ENCODE measurements around the gene NEUROD1.
A peak's percentile ranks its signal among the peaks of the same experiment; 100 is the strongest.
"Not testable (repeated sequence)": the region's sequence is repeated elsewhere in the genome, so short reads cannot be mapped to it uniquely, and the experiment has no call there.

Gene NEUROD1

GRCh38 chr2:181680055-181680936, at the start of gene NEUROD1:
TSS of gene NEUROD1 (minus strand) at chr2:181680517. CDS start at chr2:181678860, 1,657 bp downstream.
- DNase-seq, result peak; percentile 99

DNA sequence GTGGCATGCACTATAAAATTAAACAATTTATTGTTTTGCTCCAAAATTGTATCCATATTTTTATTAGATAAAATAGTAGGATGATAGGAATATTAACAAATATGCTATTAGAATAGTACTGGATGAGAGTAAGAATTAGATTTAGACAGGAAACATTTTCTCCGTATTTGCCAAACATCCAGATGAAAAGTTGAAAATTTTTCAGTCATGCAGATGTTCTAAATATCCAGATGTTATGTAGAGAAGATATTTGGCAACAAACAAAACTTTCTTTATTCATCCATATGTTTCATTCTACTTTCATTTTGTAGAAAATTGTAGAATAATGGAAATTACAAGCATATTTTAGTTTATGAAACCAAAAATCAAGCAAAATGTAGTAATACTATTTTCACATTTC, 45.2 kb upstream of the NEUROD1 start:
- no peak for DNase-seq

DNA sequence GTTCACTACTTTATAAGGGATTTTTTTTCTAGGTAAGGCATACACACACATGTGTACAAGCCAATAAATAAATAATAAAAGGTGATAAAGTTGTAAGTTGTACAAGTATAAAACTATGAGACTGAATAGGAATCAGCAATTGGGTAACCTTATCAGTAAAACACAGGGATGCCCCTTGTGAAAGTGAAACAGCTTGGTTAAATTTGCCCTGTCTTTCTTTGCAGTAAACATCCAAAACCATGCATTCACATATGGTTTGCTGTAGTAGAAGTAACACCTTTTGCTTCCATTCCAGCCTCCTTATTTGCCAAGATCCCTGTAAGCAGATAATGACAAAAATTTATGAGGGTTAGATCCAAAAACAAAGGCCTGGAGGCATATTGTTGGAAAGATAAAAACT, 44.3 kb upstream of the NEUROD1 start:
- DNase-seq, result no peak

DNA sequence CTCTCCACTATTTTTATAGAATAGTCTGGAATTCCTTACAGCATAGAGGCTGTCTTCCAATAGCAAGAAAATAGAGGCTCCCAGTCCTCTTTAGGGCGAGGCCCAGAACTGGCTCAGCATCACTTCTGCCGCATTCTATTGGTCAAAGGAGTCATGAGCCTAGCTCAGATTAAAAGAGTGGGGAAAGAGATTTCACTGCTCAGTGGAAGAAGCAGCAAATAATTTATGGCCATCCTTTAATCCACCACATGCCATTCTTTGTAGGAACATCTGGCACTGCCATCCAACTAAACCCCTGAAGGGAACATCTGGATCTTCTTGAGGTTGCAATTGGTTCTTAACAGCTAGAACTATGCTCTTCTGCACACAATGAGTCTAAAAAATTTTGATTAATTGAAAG, 43.4 kb upstream of the NEUROD1 start:
- no peak for DNase-seq

DNA sequence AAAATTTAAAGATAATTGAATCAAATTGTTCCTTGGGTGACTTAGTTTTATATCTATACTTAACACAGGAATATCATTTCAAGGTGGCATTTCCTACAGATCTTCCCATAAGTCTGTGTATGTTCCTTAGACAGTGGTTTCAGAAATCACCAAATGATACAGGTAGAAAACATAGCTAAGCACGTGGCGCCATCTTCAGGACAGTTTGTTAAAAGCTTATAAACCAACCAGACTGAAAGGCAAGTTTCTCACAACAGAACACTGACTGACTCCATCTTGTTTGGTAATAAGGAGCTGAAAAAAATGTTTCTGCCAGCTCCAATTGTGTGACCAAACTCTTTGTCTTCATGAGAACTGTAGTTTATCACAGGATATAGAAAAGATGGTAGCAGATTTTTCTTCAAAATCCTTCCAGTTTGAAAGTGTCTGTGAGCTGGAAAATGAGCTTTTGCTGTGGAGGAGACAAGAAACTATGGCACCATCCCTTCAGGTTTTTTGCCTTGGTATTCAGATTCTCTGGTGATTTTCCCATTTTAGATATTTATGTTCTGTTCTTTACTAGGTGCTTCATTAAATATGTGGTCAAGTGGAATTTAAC, 34.8 kb upstream of the NEUROD1 start:
- DNase-seq, result peak; percentile 94

DNA sequence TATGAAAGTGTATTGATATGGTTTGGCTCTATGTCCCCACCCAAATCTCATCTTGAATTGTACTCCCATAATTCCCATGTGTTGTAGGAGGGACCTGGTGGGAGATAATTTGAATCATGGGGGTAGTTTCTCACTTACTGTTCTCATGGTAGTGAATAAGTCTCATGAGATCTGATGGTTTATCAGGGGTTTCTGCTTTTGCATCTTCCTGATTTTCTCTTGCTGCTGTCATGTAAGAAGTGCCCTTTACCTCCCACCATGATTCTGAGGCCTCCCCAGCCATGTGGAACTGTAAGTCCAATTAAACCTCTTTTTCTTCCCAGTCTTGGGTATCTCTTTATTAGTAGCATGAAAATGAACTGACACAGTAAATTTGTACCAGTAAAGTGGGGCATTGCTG, 30.7 kb upstream of the NEUROD1 start:
- not testable (repeated sequence) for DNase-seq

GRCh38 chr2:181702519-181702918, 22.2 kb upstream of the NEUROD1 start:
- DNase-seq, result not testable (repeated sequence)

GRCh38 chr2:181698223-181698622, 17.9 kb upstream of the NEUROD1 start:
- DNase-seq, result no peak

- DNase-seq, result no peak
These were observed 17.3 kb upstream of the NEUROD1 start for GRCh38 chr2:181697571-181697970.

GRCh38 chr2:181697126-181697525, 16.8 kb upstream of the NEUROD1 start:
- no peak for DNase-seq

- DNase-seq, result no peak
These were observed 14.0 kb upstream of the NEUROD1 start for GRCh38 chr2:181694271-181694670.

DNA sequence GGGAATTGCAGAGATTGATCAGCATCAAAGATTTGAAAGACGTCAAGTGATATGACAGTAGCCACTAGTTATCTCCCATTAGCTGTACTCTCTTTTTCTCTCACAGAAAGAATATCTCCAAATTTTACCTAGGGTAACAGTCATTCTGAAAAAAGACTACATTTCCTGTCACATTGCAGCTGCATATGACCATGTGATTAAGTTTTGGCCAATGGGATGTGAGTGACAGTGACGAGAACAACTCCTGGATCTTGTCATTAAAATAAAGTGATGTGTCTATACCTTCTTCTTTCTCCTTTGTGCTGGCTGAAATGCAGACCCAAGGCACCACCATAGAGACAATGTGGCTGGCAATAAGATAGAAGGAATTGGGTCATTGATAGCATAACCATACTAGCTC, 10.5 kb upstream of the NEUROD1 start:
- DNase-seq, result no peak

DNA sequence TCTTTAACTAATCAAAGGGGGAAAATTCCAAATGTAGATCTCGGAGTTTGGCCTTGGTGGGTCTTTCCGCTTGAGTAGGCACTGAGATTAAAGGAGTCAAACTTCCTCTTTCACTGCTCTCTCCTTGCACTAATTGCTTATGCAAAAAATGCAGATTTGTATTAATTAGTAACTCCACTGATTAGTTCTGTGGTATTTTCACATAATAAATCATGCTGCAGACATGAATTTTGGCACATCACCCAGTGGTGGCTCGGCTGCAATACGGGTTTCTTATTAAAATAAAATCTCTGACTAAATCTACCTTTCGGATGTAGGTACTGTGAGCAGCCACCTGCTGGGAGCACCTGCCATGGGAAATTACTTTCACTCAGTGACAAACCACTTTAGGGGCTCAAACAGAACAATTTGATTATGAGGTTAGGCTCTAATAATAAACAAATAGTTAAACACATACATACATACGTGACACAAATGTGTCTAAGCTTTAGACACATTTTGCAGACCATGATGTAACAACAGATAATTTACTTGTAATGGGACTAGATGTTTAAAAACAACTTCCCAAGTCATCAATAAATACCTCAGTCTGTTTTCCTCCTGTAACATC, 6.4 kb upstream of the NEUROD1 start:
- no peak for DNase-seq

DNA sequence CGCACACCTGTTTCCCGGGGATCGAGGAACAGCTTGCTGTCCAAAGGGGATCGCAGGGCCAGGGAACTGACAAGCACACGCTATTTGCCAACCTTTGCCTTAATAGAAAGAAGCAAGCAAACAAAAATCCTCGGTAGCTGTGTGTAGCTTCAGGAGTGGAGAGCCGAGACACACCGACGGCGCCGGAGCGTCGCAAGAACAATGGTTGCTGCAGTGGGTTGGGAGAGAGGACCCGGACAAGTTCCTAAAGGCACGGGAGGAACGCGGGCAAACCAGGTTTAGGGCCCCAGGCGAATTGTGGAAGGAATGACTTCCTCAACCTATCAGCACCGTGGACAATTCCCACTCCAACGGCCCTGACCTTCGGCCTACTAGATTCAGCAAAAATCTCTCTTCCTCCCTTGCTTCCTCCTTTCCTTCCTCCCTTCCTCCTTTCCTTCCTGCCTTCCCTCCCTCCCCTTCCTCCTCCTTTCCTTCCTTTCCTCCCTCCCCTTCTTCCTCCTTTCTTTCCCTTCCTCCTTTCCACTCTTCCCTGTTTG, 4.9 kb upstream of the NEUROD1 start:
- no peak for DNase-seq

GRCh38 chr2:181684454-181685149, 4.3 kb upstream of the NEUROD1 start:
- no peak for DNase-seq

DNA sequence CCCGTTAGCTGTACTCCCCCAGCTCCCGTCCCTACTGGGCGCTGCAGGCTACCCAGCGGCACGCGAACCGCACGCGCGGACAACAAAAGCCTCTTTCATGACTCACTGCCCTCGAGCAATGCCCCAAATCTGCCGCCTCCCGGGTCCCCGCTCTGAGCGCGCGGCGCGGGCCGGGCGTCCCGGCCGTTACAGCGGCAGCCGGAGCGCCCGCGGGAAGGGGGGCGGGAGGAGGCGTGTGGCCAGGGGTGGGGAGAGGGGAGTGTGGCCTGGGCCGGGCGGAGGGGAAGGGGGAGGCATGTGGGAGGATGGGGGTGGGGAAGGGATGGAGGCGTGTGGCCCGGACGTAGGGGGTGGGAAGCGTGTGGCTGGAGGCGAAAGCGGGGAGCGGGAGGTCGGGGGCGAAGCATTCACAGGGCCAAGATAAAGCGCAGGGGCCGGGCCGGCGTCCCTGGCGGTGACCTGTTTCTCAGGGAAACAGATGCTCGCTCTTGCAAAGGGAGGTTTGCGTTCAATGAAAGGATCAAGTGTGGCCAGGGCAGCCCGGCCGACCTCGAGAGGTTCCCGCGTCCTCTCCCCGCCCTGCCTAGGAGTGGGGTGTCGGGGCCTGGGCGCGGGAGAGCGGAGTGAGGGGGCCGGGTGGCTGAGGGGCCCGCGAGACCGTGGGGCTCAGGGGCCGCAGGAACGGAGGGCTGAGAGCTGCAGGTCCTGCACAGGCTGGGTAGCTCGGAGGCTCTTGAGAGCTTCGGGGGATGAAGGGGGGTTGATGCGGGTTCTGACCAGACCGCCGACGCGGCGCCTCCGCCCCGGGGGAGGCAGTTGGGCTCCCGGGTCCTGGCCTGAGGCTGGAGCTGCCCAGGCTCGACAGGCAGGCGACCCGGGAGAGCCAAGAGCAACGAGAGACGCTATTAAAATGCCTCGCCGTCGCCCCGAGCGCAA, 3.5 kb upstream of the NEUROD1 start:
- no peak for DNase-seq

- no peak for DNase-seq
These were observed 2.6 kb upstream of the NEUROD1 start for GRCh38 chr2:181682795-181683517.

GRCh38 chr2:181682026-181682789, 1.9 kb upstream of the NEUROD1 start:
- DNase-seq, result no peak

DNA sequence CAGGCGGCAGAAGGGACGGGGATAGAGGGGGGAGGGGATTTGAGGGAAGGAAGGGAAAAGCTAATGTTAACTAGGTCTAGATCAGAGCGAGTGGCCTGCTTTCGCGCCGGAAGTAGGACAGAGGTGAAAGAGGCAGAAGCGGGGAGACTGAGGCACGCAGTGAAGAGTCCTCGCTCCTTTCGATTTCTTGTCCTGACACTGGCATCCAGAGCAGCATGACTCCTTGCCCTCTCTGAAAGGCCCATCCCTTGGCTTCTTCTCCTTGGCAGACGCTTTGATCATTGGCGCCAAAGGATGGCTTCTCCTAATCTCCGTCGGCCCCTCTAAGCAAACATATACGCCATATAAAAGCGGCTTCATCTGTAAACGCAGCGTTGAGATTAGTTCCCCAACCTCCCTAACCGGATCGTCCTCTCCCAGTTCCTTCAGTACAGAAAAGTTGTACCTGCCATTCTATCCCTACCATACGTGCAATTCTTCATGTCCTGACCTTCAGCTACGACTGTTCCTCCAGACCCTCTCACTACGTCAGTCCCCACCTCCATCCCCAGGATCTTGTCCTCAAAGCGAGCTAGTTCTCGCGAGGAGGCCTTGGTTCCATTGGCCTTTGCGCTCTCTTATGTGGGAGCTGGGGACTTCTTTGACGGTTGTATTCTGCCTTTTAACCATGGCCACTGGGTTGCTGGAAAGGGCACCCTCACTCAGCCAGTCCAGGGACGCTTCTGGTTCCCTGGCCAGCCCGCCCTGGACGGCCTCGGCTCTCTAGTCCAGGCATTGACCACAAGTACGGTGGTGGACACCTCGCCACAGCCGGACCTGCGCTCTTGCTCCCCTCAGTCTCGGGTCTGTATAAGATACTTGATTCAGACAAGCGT, 857 bp upstream of the NEUROD1 start:
- no peak for DNase-seq
